Thyroid gland (tissue), 4 donors: ENCODE data around the gene PHC2. TPM values are rescaled to one million over a fixed set of nuclear protein-coding genes. Genes with fewer than 3 reads are reported as not detected.

ENCODE experiments used
- DNase-seq, 2 donors: peaks; one replicate each; pipeline ENCODE4 v3.0.0-alpha.2; 2019
- H3K27ac ChIP-seq, 3 donors: fragments of 200-600 bp; sonication (generic); 1 replicate in 2 of 3; 2 replicates in 1 of 3; pipeline ENCODE4 v1.5.1; 2016 to 2019; ENCODE audit warnings: mild to moderate bottlenecking in 1 of 3, moderate library complexity in 1 of 3
- H3K27me3 ChIP-seq: fragments of 200-600 bp; sonication (generic); one replicate; pipeline ENCODE4 v1.5.1; 2019
- H3K36me3 ChIP-seq, 2 donors: fragments of 200-600 bp; sonication (generic); one replicate each; pipeline ENCODE4 v1.5.1; 2016 to 2019
- H3K4me1 ChIP-seq, 2 donors: fragments of 200-600 bp; sonication (generic); one replicate each; pipeline ENCODE4 v1.5.1; 2017 to 2019
- H3K4me3 ChIP-seq, 3 donors: fragments of 200-600 bp; sonication (generic); replicated peaks in 1 of 3; 1 replicate in 2 of 3; 2 replicates in 1 of 3; pipeline ENCODE4 v1.5.1; 2016; ENCODE audit warnings: mild to moderate bottlenecking in 1 of 3
- H3K9me3 ChIP-seq: fragments of 200-600 bp; sonication (generic); one replicate; pipeline ENCODE4 v1.5.1; 2017
- CTCF ChIP-seq, 6 experiments: fragments of 200-600 bp in 3 of 6; fragments of 450-650 bp in 3 of 6; sonication (generic) in 3 of 6; IDR thresholded peaks; one replicate each; pipeline ENCODE4 v1.5.1; 2016 to 2019; ENCODE audit warnings: antibody characterized with exemption in 6 of 6, mild to moderate bottlenecking in 2 of 6, inconsistent platforms in 1 of 6, moderate library complexity in 1 of 6
- POLR2A ChIP-seq, 2 donors: fragments of 450-650 bp; IDR thresholded peaks; one replicate each; pipeline ENCODE4 v1.6.1; 2017; ENCODE audit warnings: antibody characterized with exemption in 2 of 2, mild to moderate bottlenecking in 2 of 2, moderate library complexity in 1 of 2
- WGBS, 2 donors: methylation state at CpG; one replicate each; pipeline ENCODE4 v1.1.5; 2017; 5-methylcytosine and 5-hydroxymethylcytosine counted together
- intact Hi-C: fragments of 100-400 bp; cut with DNase I; formaldehyde crosslinking; loops from one replicate; pipeline ENCODE4 v1.15.1; 2023
- total RNA-seq, 4 donors: library from RNA; depleted of rRNA; stranded (reverse); fragments of >200 nt; gene quantifications; one replicate each; pipeline ENCODE4 v1.2.3, GENCODE V29; 2016

The PHC2 gene
- total RNA-seq, 4 donors from 2014 or later: 86.8 to 150 (median 113) TPM

GRCh38 chr1:33358114-33358794 lies 72.6 kb downstream of the PHC2 start:
- TF ChIP-seq CTCF (IDR thresholded peaks at IDR 0.05) (no peak), POLR2A (IDR thresholded peaks at IDR 0.05) (no peak)
- Histone ChIP-seq H3K27me3 (no peaks in the 10 kb centered on the region), H3K4me1 (peaks cover 24 to 40% of the 10 kb centered on the region in 2 donors), H3K9me3 (no peaks in the 10 kb centered on the region), H3K4me3 (no peak overlapping the region), H3K27ac (peak overlapping the region; percentile 7 to 70 (median 27)), H3K36me3 (no peaks in the 10 kb centered on the region)
- 42 to 45% methylated on average over 4 of the region's 4 CpGs for WGBS, 2 donors
- no peak for DNase-seq
- intact Hi-C loops: no loop called here

GRCh38 chr1:33357099-33357498 lies 73.8 kb downstream of the PHC2 start:
- Histone ChIP-seq H3K4me1 (peaks cover 16 to 28% of the 10 kb centered on the region in 2 donors), H3K27ac (peak overlapping the region in 1 of 3 donors; percentile 70), H3K27me3 (no peaks in the 10 kb centered on the region), H3K36me3 (no peaks in the 10 kb centered on the region), H3K4me3 (no peak overlapping the region), H3K9me3 (no peaks in the 10 kb centered on the region)
- no peak for DNase-seq
- TF ChIP-seq POLR2A (IDR thresholded peaks at IDR 0.05) (no peak), CTCF (IDR thresholded peaks at IDR 0.05) (no peak)
- 69 to 74% methylated on average over 5 of the region's 5 CpGs for WGBS, 2 donors
- intact Hi-C loops: no loop called here

GRCh38 chr1:33354707-33355316 lies 76.1 kb downstream of the PHC2 start:
- no peak for TF ChIP-seq POLR2A (IDR thresholded peaks at IDR 0.05)
- no peak for TF ChIP-seq CTCF (IDR thresholded peaks at IDR 0.05)
- Histone ChIP-seq H3K27me3 (no peaks in the 10 kb centered on the region), H3K9me3 (no peaks in the 10 kb centered on the region), H3K36me3 (no peaks in the 10 kb centered on the region), H3K27ac (no peak overlapping the region), H3K4me3 (no peak overlapping the region), H3K4me1 (peaks cover 16 to 21% of the 10 kb centered on the region in 2 donors)
- DNase-seq: no peak
- WGBS, 2 donors: 76 to 87% methylated on average over 12 to 15 of the region's 16 CpGs
- intact Hi-C loops: no loop called here

- DNase-seq: no peak
- peaks cover 10 to 14% of the 10 kb centered on the region in 2 donors for H3K4me1 ChIP-seq
- no peak for TF ChIP-seq POLR2A (IDR thresholded peaks at IDR 0.05)
- TF ChIP-seq CTCF (IDR thresholded peaks at IDR 0.05): no peak
- H3K4me3 ChIP-seq: no peak overlapping the region
- WGBS, 2 donors: 93 to 94% methylated on average over 5 of the region's 5 CpGs
- no peaks in the 10 kb centered on the region for H3K9me3 ChIP-seq
- no peak overlapping the region for H3K27ac ChIP-seq
- no peaks in the 10 kb centered on the region for H3K36me3 ChIP-seq
- H3K27me3 ChIP-seq: no peaks in the 10 kb centered on the region
- intact Hi-C loops: no loop called here
Observed at GRCh38 chr1:33353531-33353930, 77.4 kb downstream of the PHC2 start.

- intact Hi-C loops: no loop called here
- Histone ChIP-seq H3K27me3 (no peaks in the 10 kb centered on the region), H3K4me1 (peaks cover 22 to 24% of the 10 kb centered on the region in 2 donors), H3K9me3 (no peaks in the 10 kb centered on the region), H3K36me3 (no peaks in the 10 kb centered on the region), H3K4me3 (no peak overlapping the region), H3K27ac (no peak overlapping the region)
- no peak for DNase-seq
- WGBS, 2 donors: 94 to 98% methylated on average over 6 of the region's 6 CpGs
- TF ChIP-seq POLR2A (IDR thresholded peaks at IDR 0.05) (no peak), CTCF (IDR thresholded peaks at IDR 0.05) (no peak)
Observed at GRCh38 chr1:33351281-33351660, 79.6 kb downstream of the PHC2 start.
